IPS-20b (cell line): Measurements from ENCODE around the gene POLR1D.

Experiments used
- H3K27ac ChIP-seq: one replicate; pipeline ENCODE4 v1.5.1; 2013; ENCODE audit warnings: low read length
- H3K27me3 ChIP-seq: 2 replicates; pipeline ENCODE4 v1.6.1; 2013; ENCODE audit warnings: mild to moderate bottlenecking, low read length, inconsistent platforms; ENCODE audit not compliant: insufficient read depth
- H3K36me3 ChIP-seq: 2 replicates; pipeline ENCODE4 v1.6.1; 2013; ENCODE audit warnings: low read depth, mild to moderate bottlenecking, inconsistent platforms, low read length, moderate library complexity; ENCODE audit not compliant: insufficient read depth
- H3K4me1 ChIP-seq: 2 replicates; pipeline ENCODE4 v1.6.1; 2013; ENCODE audit warnings: mild to moderate bottlenecking, control low read depth, inconsistent platforms, low read length, moderate library complexity; ENCODE audit not compliant: insufficient read depth
- H3K4me3 ChIP-seq: 2 replicates; pipeline ENCODE4 v1.5.1; 2013; ENCODE audit warnings: mild to moderate bottlenecking, low read length, inconsistent platforms
- H3K9ac ChIP-seq: 2 replicates; pipeline ENCODE4 v1.6.1; 2013; ENCODE audit warnings: low read depth, mild to moderate bottlenecking, inconsistent platforms, low read length, moderate library complexity
- H3K9me3 ChIP-seq: 2 replicates; pipeline ENCODE4 v1.6.1; 2013; ENCODE audit warnings: mild to moderate bottlenecking, low read depth, low read length, inconsistent platforms; ENCODE audit not compliant: insufficient read depth

Gene POLR1D

GRCh38 chr13:27631156-27631555 is 9.5 kb downstream of the POLR1D start:
- Histone ChIP-seq H3K9me3 (no peaks in the 10 kb centered on the region), H3K4me1 (no peaks in the 10 kb centered on the region), H3K27me3 (no peaks in the 10 kb centered on the region), H3K36me3 (peaks cover 39% of the 10 kb centered on the region; the same call in 1 of the 2 replicates), H3K9ac (no peak overlapping the region), H3K27ac (no peak overlapping the region), H3K4me3 (no peak overlapping the region)

- Histone ChIP-seq H3K4me1 (no peaks in the 10 kb centered on the region), H3K4me3 (no peak overlapping the region), H3K27ac (no peak overlapping the region), H3K9me3 (no peaks in the 10 kb centered on the region), H3K36me3 (peaks cover 34% of the 10 kb centered on the region; the same call in 1 of the 2 replicates), H3K9ac (no peak overlapping the region), H3K27me3 (no peaks in the 10 kb centered on the region)
Observed at GRCh38 chr13:27631665-27632064, 10.0 kb downstream of the POLR1D start.

GRCh38 chr13:27632214-27632613 is 10.5 kb downstream of the POLR1D start:
- Histone ChIP-seq H3K4me3 (no peak overlapping the region), H3K4me1 (no peaks in the 10 kb centered on the region), H3K9me3 (no peaks in the 10 kb centered on the region), H3K9ac (no peak overlapping the region), H3K36me3 (peaks cover 32% of the 10 kb centered on the region; the same call in 1 of the 2 replicates), H3K27me3 (no peaks in the 10 kb centered on the region), H3K27ac (no peak overlapping the region)

- Histone ChIP-seq H3K27me3 (no peaks in the 10 kb centered on the region), H3K9me3 (no peaks in the 10 kb centered on the region)
Observed at GRCh38 chr13:27632648-27633047, 11.0 kb downstream of the POLR1D start.

GRCh38 chr13:27634231-27634630 is 12.5 kb downstream of the POLR1D start:
- H3K27me3 ChIP-seq = no peaks in the 10 kb centered on the region
- H3K36me3 ChIP-seq = peaks cover 22% of the 10 kb centered on the region; the same call in 1 of the 2 replicates
- 0 out of 2 replicates have a peak, but pooled peaks cover 3% of the 10 kb centered on the region for H3K4me1 ChIP-seq
- no peak overlapping the region for H3K4me3 ChIP-seq
- H3K27ac ChIP-seq = no peak overlapping the region
- H3K9me3 ChIP-seq = no peaks in the 10 kb centered on the region
- H3K9ac ChIP-seq = no peak overlapping the region

More at GRCh38 chr13:27632648-27633047, 11.0 kb downstream of the POLR1D start:
- H3K27ac ChIP-seq = no peak overlapping the region
- H3K4me3 ChIP-seq = no peak overlapping the region
- peaks cover 28% of the 10 kb centered on the region; the same call in 1 of the 2 replicates for H3K36me3 ChIP-seq
- no peaks in the 10 kb centered on the region for H3K4me1 ChIP-seq
- no peak overlapping the region for H3K9ac ChIP-seq

- Histone ChIP-seq H3K9ac (no peak overlapping the region), H3K9me3 (no peaks in the 10 kb centered on the region), H3K27me3 (no peaks in the 10 kb centered on the region), H3K4me3 (no peak overlapping the region), H3K4me1 (0 out of 2 replicates have a peak, but pooled peaks cover 3% of the 10 kb centered on the region), H3K36me3 (peaks cover 22% of the 10 kb centered on the region; the same call in 1 of the 2 replicates), H3K27ac (no peak overlapping the region)
Observed at GRCh38 chr13:27634791-27635190, 13.1 kb downstream of the POLR1D start.

- Histone ChIP-seq H3K27ac (no peak overlapping the region), H3K9ac (no peak overlapping the region), H3K4me1 (0 out of 2 replicates have a peak, but pooled peaks cover 3% of the 10 kb centered on the region), H3K4me3 (no peak overlapping the region), H3K27me3 (no peaks in the 10 kb centered on the region), H3K9me3 (no peaks in the 10 kb centered on the region), H3K36me3 (peaks cover 22% of the 10 kb centered on the region; the same call in 1 of the 2 replicates)
Observed at GRCh38 chr13:27635266-27635665, 13.6 kb downstream of the POLR1D start.

- 0 out of 2 replicates have a peak, but pooled peaks cover 3% of the 10 kb centered on the region for H3K4me1 ChIP-seq
Observed at GRCh38 chr13:27636589-27637288, 15.0 kb downstream of the POLR1D start.

GRCh38 chr13:27637289-27637626 is 15.6 kb downstream of the POLR1D start:
- Histone ChIP-seq H3K4me1 (0 out of 2 replicates have a peak, but pooled peaks cover 3% of the 10 kb centered on the region), H3K27me3 (no peaks in the 10 kb centered on the region), H3K9ac (no peak overlapping the region), H3K36me3 (peaks cover 12% of the 10 kb centered on the region; the same call in 1 of the 2 replicates), H3K4me3 (no peak overlapping the region), H3K27ac (no peak overlapping the region), H3K9me3 (no peaks in the 10 kb centered on the region)

More at GRCh38 chr13:27636589-27637288, 15.0 kb downstream of the POLR1D start:
- Histone ChIP-seq H3K9ac (no peak overlapping the region), H3K27me3 (no peaks in the 10 kb centered on the region), H3K9me3 (no peaks in the 10 kb centered on the region), H3K36me3 (peaks cover 14% of the 10 kb centered on the region; the same call in 1 of the 2 replicates), H3K27ac (no peak overlapping the region), H3K4me3 (no peak overlapping the region)

- Histone ChIP-seq H3K4me3 (no peak overlapping the region), H3K9me3 (no peaks in the 10 kb centered on the region), H3K27me3 (no peaks in the 10 kb centered on the region), H3K27ac (no peak overlapping the region), H3K4me1 (0 out of 2 replicates have a peak, but pooled peaks cover 3% of the 10 kb centered on the region), H3K9ac (no peak overlapping the region), H3K36me3 (peaks cover 6% of the 10 kb centered on the region; the same call in 1 of the 2 replicates)
Observed at GRCh38 chr13:27638001-27638400, 16.3 kb downstream of the POLR1D start.

- Histone ChIP-seq H3K9ac (no peak overlapping the region), H3K4me1 (0 out of 2 replicates have a peak, but pooled peaks cover 3% of the 10 kb centered on the region), H3K27ac (no peak overlapping the region), H3K4me3 (no peak overlapping the region), H3K36me3 (peaks cover under 1% of the 10 kb centered on the region; the same call in 1 of the 2 replicates), H3K9me3 (no peaks in the 10 kb centered on the region), H3K27me3 (no peaks in the 10 kb centered on the region)
Observed at GRCh38 chr13:27638521-27638920, 16.8 kb downstream of the POLR1D start.

- Histone ChIP-seq H3K36me3 (no peaks in the 10 kb centered on the region), H3K9me3 (no peaks in the 10 kb centered on the region), H3K27me3 (no peaks in the 10 kb centered on the region), H3K9ac (no peak overlapping the region), H3K4me1 (peaks cover 6% of the 10 kb centered on the region; the same call in 1 of the 2 replicates), H3K27ac (no peak overlapping the region), H3K4me3 (no peak overlapping the region)
Observed at GRCh38 chr13:27639186-27639585, 17.5 kb downstream of the POLR1D start.
